ENCODE results near the gene WNT9A.

GRCh38 chr1:227942716-227943261 is 4.9 kb downstream of the WNT9A start:
- TF ChIP-seq CTCF (conservative IDR thresholded peaks at IDR 0.05; ENCODE audit: low read depth, low read length) (no peak), EZH2 (IDR thresholded peaks at IDR 0.05; ENCODE audit: low read length, unreplicated experiment) (no peak)

Data from PC-3 (cell line).